Endodermal cell (in vitro differentiated cells): ENCODE data around the gene ATP6V0D1. TPM values are rescaled to one million over a fixed set of nuclear protein-coding genes. Genes with fewer than 3 reads are reported as not detected.

Source experiments
- DNase-seq: peaks from one replicate; pipeline ENCODE4 v3.0.0-alpha.2; 2017
- H3K27ac ChIP-seq: 2 replicates; pipeline ENCODE4 v1.5.1; 2013; ENCODE audit warnings: mild to moderate bottlenecking, low read depth, low read length, moderate library complexity
- H3K27me3 ChIP-seq: 2 replicates; pipeline ENCODE4 v1.6.1; 2013; ENCODE audit warnings: mild to moderate bottlenecking, low read length, moderate library complexity; ENCODE audit not compliant: insufficient read depth, control insufficient read depth, poor library complexity, severe bottlenecking
- H3K36me3 ChIP-seq: 2 replicates; pipeline ENCODE4 v1.7.0; 2013; ENCODE audit warnings: mild to moderate bottlenecking, low read length, moderate library complexity; ENCODE audit not compliant: control insufficient read depth, insufficient read depth
- H3K4me1 ChIP-seq: one replicate; pipeline ENCODE4 v1.7.0; 2013; ENCODE audit warnings: low read length; ENCODE audit not compliant: control insufficient read depth, insufficient read depth
- H3K4me3 ChIP-seq: 2 replicates; pipeline ENCODE4 v1.5.1; 2013; ENCODE audit warnings: mild to moderate bottlenecking, low read length, moderate library complexity
- H3K9ac ChIP-seq: 2 replicates; pipeline ENCODE4 v1.6.1; 2013; ENCODE audit warnings: mild to moderate bottlenecking, low read length, moderate library complexity; ENCODE audit not compliant: poor library complexity, severe bottlenecking; ENCODE audit errors: extremely low read depth
- H3K9me3 ChIP-seq: 2 replicates; pipeline ENCODE4 v1.6.1; 2013; ENCODE audit warnings: mild to moderate bottlenecking, low read length, moderate library complexity; ENCODE audit not compliant: control insufficient read depth
- H3K27ac Mint-ChIP-seq: 2 replicates; pipeline ENCODE4 v1.8.0; 2020; ENCODE audit warnings: mixed read lengths
- H3K27me3 Mint-ChIP-seq: 2 replicates; pipeline ENCODE4 v1.8.0; 2021; ENCODE audit warnings: mild to moderate bottlenecking, mixed read lengths; ENCODE audit not compliant: insufficient read depth
- H3K36me3 Mint-ChIP-seq: 2 replicates; pipeline ENCODE4 v1.8.0; 2020; ENCODE audit warnings: low read depth, mixed read lengths
- H3K4me1 Mint-ChIP-seq: 2 replicates; pipeline ENCODE4 v1.8.0; 2020; ENCODE audit warnings: mixed read lengths
- H3K4me3 Mint-ChIP-seq: 2 replicates; pipeline ENCODE4 v1.8.0; 2020; ENCODE audit warnings: mild to moderate bottlenecking, moderate library complexity, mixed read lengths
- H3K9me3 Mint-ChIP-seq: 2 replicates; pipeline ENCODE4 v1.8.0; 2020; ENCODE audit warnings: mild to moderate bottlenecking, mixed read lengths
- CTCF ChIP-seq: fragments of 200-600 bp; sonication (generic); conservative IDR thresholded peaks from 2 replicates; pipeline ENCODE4 v1.5.0; 2021; ENCODE audit warnings: antibody characterized with exemption, mild to moderate bottlenecking
- WGBS, 2 experiments: methylation state at CpG; one replicate each; pipeline versions ENCODE4 v1.1.5 to v1.1.7; 2013; ENCODE audit warnings: missing lambda C conversion rate in 2 of 2, mixed read lengths in 1 of 2; ENCODE audit not compliant: insufficient coverage in 1 of 2, insufficient read length in 1 of 2; 5-methylcytosine and 5-hydroxymethylcytosine counted together
- total RNA-seq, 2 donors: library from RNA; stranded (reverse); fragmentation: NEBNext Ultra II Directional in 1 of 2; extraction: Animal tissue kit (Norgen Biotek cat#: 25700) in 1 of 2; gene quantifications; 2 replicates in 1 of 2; 3 replicates in 1 of 2; pipeline ENCODE4 v1.2.1, GENCODE V29; 2021

The ATP6V0D1 gene
- total RNA-seq, 2 donors from 2014 or later = 56.0 to 58.3 TPM

- Histone ChIP-seq H3K9ac (no peak overlapping the region), H3K27ac (no peak overlapping the region), H3K4me1 (no peaks in the 10 kb centered on the region), H3K9me3 (no peaks in the 10 kb centered on the region), H3K27me3 (no peaks in the 10 kb centered on the region), H3K36me3 (peaks cover 4% of the 10 kb centered on the region), H3K4me3 (no peak overlapping the region)
- Mint-ChIP-seq H3K27ac (no peak overlapping the region), H3K27me3 (no peaks in the 10 kb centered on the region), H3K9me3 (no peaks in the 10 kb centered on the region), H3K4me1 (no peaks in the 10 kb centered on the region), H3K4me3 (no peak overlapping the region), H3K36me3 (peaks cover under 1% of the 10 kb centered on the region)
- no peak for DNase-seq
- WGBS, 2 experiments = 94 to 96% methylated on average over 5 of the region's 5 CpGs
- TF ChIP-seq CTCF = no peak
These were observed 12.2 kb downstream of the ATP6V0D1 start for GRCh38 chr16:67468731-67469130.

- Mint-ChIP-seq H3K36me3 (no peaks in the 10 kb centered on the region), H3K4me3 (no peak overlapping the region), H3K9me3 (no peaks in the 10 kb centered on the region), H3K4me1 (no peaks in the 10 kb centered on the region), H3K27ac (peak overlapping the region; percentile 68), H3K27me3 (no peaks in the 10 kb centered on the region)
- H3K9ac ChIP-seq = no peak overlapping the region
- H3K4me1 ChIP-seq = no peaks in the 10 kb centered on the region
- H3K27me3 ChIP-seq = no peaks in the 10 kb centered on the region
- H3K36me3 ChIP-seq = peaks cover 11% of the 10 kb centered on the region
- H3K27ac ChIP-seq = no peak overlapping the region
- H3K9me3 ChIP-seq = no peaks in the 10 kb centered on the region
- 82 to 88% methylated on average over 5 to 6 of the region's 6 CpGs for WGBS, 2 experiments
- no peak for DNase-seq
- H3K4me3 ChIP-seq = no peak overlapping the region
- TF ChIP-seq CTCF = no peak
These were observed 14.4 kb downstream of the ATP6V0D1 start for GRCh38 chr16:67466581-67466980.

GRCh38 chr16:67464565-67464964 lies 16.4 kb downstream of the ATP6V0D1 start:
- H3K27me3 Mint-ChIP-seq = no peaks in the 10 kb centered on the region
- H3K27me3 ChIP-seq = no peaks in the 10 kb centered on the region
- 91 to 100% methylated on average over 1 to 2 of the region's 2 CpGs for WGBS, 2 experiments
- no peaks in the 10 kb centered on the region for H3K4me1 ChIP-seq
- H3K36me3 Mint-ChIP-seq = no peaks in the 10 kb centered on the region
- no peak for DNase-seq
- peaks cover 12% of the 10 kb centered on the region for H3K36me3 ChIP-seq
- no peak overlapping the region for H3K4me3 ChIP-seq
- no peak overlapping the region for H3K9ac ChIP-seq
- H3K9me3 Mint-ChIP-seq = no peaks in the 10 kb centered on the region
- H3K4me1 Mint-ChIP-seq = no peaks in the 10 kb centered on the region
- no peaks in the 10 kb centered on the region for H3K9me3 ChIP-seq
- H3K27ac ChIP-seq = no peak overlapping the region
- no peak for TF ChIP-seq CTCF
- no peak overlapping the region for H3K27ac Mint-ChIP-seq
- no peak overlapping the region for H3K4me3 Mint-ChIP-seq
